ENCODE measurements around the gene FGR. TPM values are rescaled to one million over a fixed set of nuclear protein-coding genes. Genes with fewer than 3 reads are reported as not detected.

Gene FGR
- polyA plus RNA-seq, 1 of the 3 experiments (the other 2 are of a cell fraction): not detected

GRCh38 chr1:27562534-27563340 lies 72.2 kb downstream of the FGR start:
- TF ChIP-seq YY1 (IDR thresholded peaks at IDR 0.05; ENCODE audit: low read depth) (no peak), RFX5 (IDR thresholded peaks at IDR 0.05; ENCODE audit: low read length) (no peak), GABPA (IDR thresholded peaks at IDR 0.05; ENCODE audit: low read depth) (no peak), ELF1 (IDR thresholded peaks at IDR 0.05) (no peak), TEAD4 (IDR thresholded peaks at IDR 0.05; ENCODE audit: borderline replicate concordance, insufficient read depth) (no peak), REST (IDR thresholded peaks at IDR 0.05; ENCODE audit: low read depth, low read length) (no peak), FOXM1 (IDR thresholded peaks at IDR 0.05; ENCODE audit: low read depth) (no peak), SMC3 (IDR thresholded peaks at IDR 0.05; ENCODE audit: low read depth, low read length) (no peak), NRF1 (IDR thresholded peaks at IDR 0.05; ENCODE audit: low read depth, low read length) (no peak), RXRA (IDR thresholded peaks at IDR 0.05; ENCODE audit: borderline replicate concordance, low read depth) (no peak), RAD21 (IDR thresholded peaks at IDR 0.05; ENCODE audit: low read length) (no peak), SIN3A (IDR thresholded peaks at IDR 0.05; ENCODE audit: borderline replicate concordance, low read depth, low read length) (no peak)
- TF ChIP-seq, protein P1, sequence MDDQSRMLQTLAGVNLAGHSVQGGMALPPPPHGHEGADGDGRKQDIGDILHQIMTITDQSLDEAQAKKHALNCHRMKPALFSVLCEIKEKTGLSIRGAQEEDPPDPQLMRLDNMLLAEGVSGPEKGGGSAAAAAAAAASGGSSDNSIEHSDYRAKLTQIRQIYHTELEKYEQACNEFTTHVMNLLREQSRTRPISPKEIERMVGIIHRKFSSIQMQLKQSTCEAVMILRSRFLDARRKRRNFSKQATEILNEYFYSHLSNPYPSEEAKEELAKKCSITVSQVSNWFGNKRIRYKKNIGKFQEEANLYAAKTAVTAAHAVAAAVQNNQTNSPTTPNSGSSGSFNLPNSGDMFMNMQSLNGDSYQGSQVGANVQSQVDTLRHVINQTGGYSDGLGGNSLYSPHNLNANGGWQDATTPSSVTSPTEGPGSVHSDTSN (IDR thresholded peaks at IDR 0.05): no peak
- TF ChIP-seq, protein P2, sequence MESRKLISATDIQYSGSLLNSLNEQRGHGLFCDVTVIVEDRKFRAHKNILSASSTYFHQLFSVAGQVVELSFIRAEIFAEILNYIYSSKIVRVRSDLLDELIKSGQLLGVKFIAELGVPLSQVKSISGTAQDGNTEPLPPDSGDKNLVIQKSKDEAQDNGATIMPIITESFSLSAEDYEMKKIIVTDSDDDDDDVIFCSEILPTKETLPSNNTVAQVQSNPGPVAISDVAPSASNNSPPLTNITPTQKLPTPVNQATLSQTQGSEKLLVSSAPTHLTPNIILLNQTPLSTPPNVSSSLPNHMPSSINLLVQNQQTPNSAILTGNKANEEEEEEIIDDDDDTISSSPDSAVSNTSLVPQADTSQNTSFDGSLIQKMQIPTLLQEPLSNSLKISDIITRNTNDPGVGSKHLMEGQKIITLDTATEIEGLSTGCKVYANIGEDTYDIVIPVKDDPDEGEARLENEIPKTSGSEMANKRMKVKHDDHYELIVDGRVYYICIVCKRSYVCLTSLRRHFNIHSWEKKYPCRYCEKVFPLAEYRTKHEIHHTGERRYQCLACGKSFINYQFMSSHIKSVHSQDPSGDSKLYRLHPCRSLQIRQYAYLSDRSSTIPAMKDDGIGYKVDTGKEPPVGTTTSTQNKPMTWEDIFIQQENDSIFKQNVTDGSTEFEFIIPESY (IDR thresholded peaks at IDR 0.05; ENCODE audit: borderline replicate concordance, low read depth): no peak
- TF ChIP-seq, protein P3, sequence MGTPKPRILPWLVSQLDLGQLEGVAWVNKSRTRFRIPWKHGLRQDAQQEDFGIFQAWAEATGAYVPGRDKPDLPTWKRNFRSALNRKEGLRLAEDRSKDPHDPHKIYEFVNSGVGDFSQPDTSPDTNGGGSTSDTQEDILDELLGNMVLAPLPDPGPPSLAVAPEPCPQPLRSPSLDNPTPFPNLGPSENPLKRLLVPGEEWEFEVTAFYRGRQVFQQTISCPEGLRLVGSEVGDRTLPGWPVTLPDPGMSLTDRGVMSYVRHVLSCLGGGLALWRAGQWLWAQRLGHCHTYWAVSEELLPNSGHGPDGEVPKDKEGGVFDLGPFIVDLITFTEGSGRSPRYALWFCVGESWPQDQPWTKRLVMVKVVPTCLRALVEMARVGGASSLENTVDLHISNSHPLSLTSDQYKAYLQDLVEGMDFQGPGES (IDR thresholded peaks at IDR 0.05; ENCODE audit: low read depth, low read length): no peak
- TF ChIP-seq, protein P4, sequence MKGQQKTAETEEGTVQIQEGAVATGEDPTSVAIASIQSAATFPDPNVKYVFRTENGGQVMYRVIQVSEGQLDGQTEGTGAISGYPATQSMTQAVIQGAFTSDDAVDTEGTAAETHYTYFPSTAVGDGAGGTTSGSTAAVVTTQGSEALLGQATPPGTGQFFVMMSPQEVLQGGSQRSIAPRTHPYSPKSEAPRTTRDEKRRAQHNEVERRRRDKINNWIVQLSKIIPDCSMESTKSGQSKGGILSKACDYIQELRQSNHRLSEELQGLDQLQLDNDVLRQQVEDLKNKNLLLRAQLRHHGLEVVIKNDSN (IDR thresholded peaks at IDR 0.05; ENCODE audit: borderline replicate concordance, low read depth): no peak
- ChIA-PET POLR2A (interaction anchor here (1.1 to 2.2 kb wide), 3 partner anchors 11 to 38 kb away, joined by 3 to 7 read pairs (median 5); no protein-coding TSS in a partner anchor), CTCF (interaction anchor here (10.0 to 24.8 kb wide), 2 partner anchors 9 to 40 kb away, joined by 131 to 603 read pairs; partner anchors contain the start of gene AHDC1)
- WGBS (ENCODE audit: low lambda C conversion rate): 93% methylated on average over 13 of the region's 18 CpGs
- Histone ChIP-seq H3K27ac (ENCODE audit: low read depth in 2 of 2, low read length in 1 of 2) (peak overlapping the region in 1 of 2 experiments; percentile 94; a peak in 2 of 4 replicates), H3F3A (replicated peaks; ENCODE audit: insufficient read depth) (peaks cover 15% of the 10 kb centered on the region), H3K9me2 (no peaks in the 10 kb centered on the region), H2AFZ (ENCODE audit: low read depth) (no peak overlapping the region), H3K36me3 (replicated peaks in 1 of 2; ENCODE audit: control insufficient read depth in 1 of 2, insufficient read depth in 2 of 2, low read length in 1 of 2) (peaks cover 0 to 2% of the 10 kb centered on the region in 2 experiments), H3K4me3 (ENCODE audit: low read depth in 2 of 2, low read length in 1 of 2) (no peak overlapping the region), H3K4me2 (no peak overlapping the region), H3K9me3 (no peaks in the 10 kb centered on the region), H3K27me3 (ENCODE audit: insufficient read depth) (no peaks in the 10 kb centered on the region), H4K20me1 (ENCODE audit: insufficient read depth) (peaks cover 25% of the 10 kb centered on the region), H3K4me1 (ENCODE audit: control insufficient read depth in 1 of 2, insufficient read depth in 2 of 2, low read depth in 1 of 2, low read length in 1 of 2) (peaks cover 57 to 75% of the 10 kb centered on the region in 2 experiments; a peak in 3 of 4 replicates), H3K79me2 (ENCODE audit: insufficient read depth) (peaks cover 54% of the 10 kb centered on the region), H3K9ac (no peak overlapping the region)
- DNase-seq: no peak
